OCI-LY1 (cell line): Measurements from ENCODE around the gene ENDOG.

Source experiments
- H2AFZ ChIP-seq: fragments of 200-600 bp; sonication (generic), shearing (Covaris generic); 2 replicates; pipeline ENCODE4 v1.6.0; 2014; ENCODE audit warnings: antibody characterized with exemption, mild to moderate bottlenecking, low read length
- H3F3A ChIP-seq: fragments of 200-600 bp; sonication (generic), shearing (Covaris generic); 2 replicates; pipeline ENCODE4 v1.6.0; 2014; ENCODE audit warnings: mild to moderate bottlenecking, antibody characterized with exemption, low read length, moderate library complexity; ENCODE audit not compliant: insufficient read depth
- H3K27ac ChIP-seq: fragments of 200-600 bp; sonication (generic); 2 replicates; pipeline ENCODE4 v1.5.1; 2014; ENCODE audit warnings: low read length, mixed run types, mild to moderate bottlenecking, low read depth; ENCODE audit not compliant: poor library complexity, severe bottlenecking
- H3K27me3 ChIP-seq: fragments of 200-600 bp; sonication (generic); 2 replicates; pipeline ENCODE4 v1.6.0; 2014; ENCODE audit warnings: antibody characterized with exemption, mild to moderate bottlenecking, low read length, moderate library complexity; ENCODE audit not compliant: insufficient read depth
- H3K36me3 ChIP-seq: fragments of 200-600 bp; sonication (generic); 2 replicates; pipeline ENCODE4 v1.6.1; 2014; ENCODE audit warnings: mild to moderate bottlenecking, antibody characterized with exemption, low read length, moderate library complexity, mixed read lengths; ENCODE audit not compliant: insufficient read depth
- H3K4me1 ChIP-seq: fragments of 200-600 bp; sonication (generic); 2 replicates; pipeline ENCODE4 v1.5.1; 2014; ENCODE audit warnings: mild to moderate bottlenecking, low read length, moderate library complexity; ENCODE audit not compliant: insufficient read depth, severe bottlenecking
- H3K4me2 ChIP-seq: fragments of 200-600 bp; sonication (generic), shearing (Covaris generic); 2 replicates; pipeline ENCODE4 v1.6.1; 2014; ENCODE audit warnings: low read length
- H3K4me3 ChIP-seq: fragments of 200-600 bp; sonication (generic); 2 replicates; pipeline ENCODE4 v1.5.1; 2014; ENCODE audit warnings: low read length, low read depth, mild to moderate bottlenecking, mixed read lengths; ENCODE audit not compliant: poor library complexity, severe bottlenecking
- H3K79me2 ChIP-seq: fragments of 200-600 bp; shearing (Covaris generic); 2 replicates; pipeline ENCODE4 v1.6.1; 2016; ENCODE audit warnings: mixed run types, low read length, mixed read lengths; ENCODE audit not compliant: insufficient read depth
- H3K9ac ChIP-seq: fragments of 200-600 bp; sonication (generic), shearing (Covaris generic); 2 replicates; pipeline ENCODE4 v1.6.1; 2014; ENCODE audit warnings: mild to moderate bottlenecking, low read length, mixed read lengths
- H3K9me2 ChIP-seq: fragments of 200-600 bp; sonication (generic), shearing (Covaris generic); 2 replicates; pipeline ENCODE4 v1.6.1; 2014; ENCODE audit warnings: low read depth, mild to moderate bottlenecking, low read length, mixed read lengths
- H3K9me3 ChIP-seq: fragments of 200-600 bp; shearing (Covaris generic); 2 replicates; pipeline ENCODE4 v1.6.1; 2014; ENCODE audit warnings: low read length, mixed read lengths
- H4K20me1 ChIP-seq: fragments of 200-600 bp; sonication (generic), shearing (Covaris generic); 2 replicates; pipeline ENCODE4 v1.6.0; 2016; ENCODE audit warnings: mild to moderate bottlenecking, low read length; ENCODE audit not compliant: insufficient read depth
- CTCF ChIP-seq: fragments of 200-600 bp; sonication (generic), shearing (Covaris generic); IDR thresholded peaks from 2 replicates; pipeline ENCODE4 v1.5.1; 2017; ENCODE audit warnings: mild to moderate bottlenecking, antibody characterized with exemption, low read length, moderate library complexity, mixed read lengths
- EZH2 ChIP-seq: fragments of 200-600 bp; sonication (generic), shearing (Covaris generic); IDR thresholded peaks from 2 replicates; pipeline ENCODE4 v1.8.0; 2017; ENCODE audit warnings: borderline replicate concordance, mixed run types, mild to moderate bottlenecking, antibody characterized with exemption, low read length, moderate library complexity, mixed read lengths

ENDOG gene

GRCh38 chr9:128771094-128771721 lies 47.1 kb upstream of the ENDOG start:
- Histone ChIP-seq H3K4me3 (peak overlapping the region; percentile 90), H3K4me1 (peaks cover 21% of the 10 kb centered on the region), H3K9me2 (no peaks in the 10 kb centered on the region), H4K20me1 (no peaks in the 10 kb centered on the region), H3K79me2 (no peaks in the 10 kb centered on the region), H3K9ac (peak overlapping the region; percentile 87), H3K36me3 (no peaks in the 10 kb centered on the region), H3K9me3 (peaks cover 3% of the 10 kb centered on the region; the same call in 1 of the 2 replicates), H3K4me2 (peak overlapping the region; percentile 99), H3K27me3 (no peaks in the 10 kb centered on the region), H3F3A (no peaks in the 10 kb centered on the region), H2AFZ (no peak overlapping the region), H3K27ac (peak overlapping the region; percentile 52)
- TF ChIP-seq CTCF (no peak), EZH2 (no peak)

- Histone ChIP-seq H3K9me2 (no peaks in the 10 kb centered on the region), H3K4me3 (peak within 1 kb of the TSS; percentile 90), H3F3A (no peaks in the 10 kb centered on the region), H3K36me3 (no peaks in the 10 kb centered on the region), H2AFZ (peak within 1 kb of the TSS; percentile 87; the same call in 1 of the 2 replicates), H3K4me2 (peak within 1 kb of the TSS; percentile 99), H4K20me1 (no peaks in the 10 kb centered on the region), H3K9me3 (peaks cover 3% of the 10 kb centered on the region; the same call in 1 of the 2 replicates), H3K4me1 (peaks cover 21% of the 10 kb centered on the region), H3K27ac (peak within 1 kb of the TSS; percentile 80), H3K27me3 (no peaks in the 10 kb centered on the region), H3K9ac (peak within 1 kb of the TSS; percentile 87), H3K79me2 (no peaks in the 10 kb centered on the region)
- TF ChIP-seq EZH2 (no peak), CTCF (no peak)
These were observed 46.4 kb upstream of the ENDOG start, which contains the start of gene ZER1 for GRCh38 chr9:128771745-128772519. TSS of gene ZER1 (minus strand) at chr9:128771927. CDS start at chr9:128755565, 16,362 bp downstream.

GRCh38 chr9:128773049-128773448 lies 45.3 kb upstream of the ENDOG start:
- Histone ChIP-seq H3F3A (no peaks in the 10 kb centered on the region), H3K4me3 (no peak overlapping the region), H3K27me3 (no peaks in the 10 kb centered on the region), H4K20me1 (no peaks in the 10 kb centered on the region), H3K9me3 (peaks cover 3% of the 10 kb centered on the region; the same call in 1 of the 2 replicates), H3K4me1 (peaks cover 21% of the 10 kb centered on the region), H3K9me2 (no peaks in the 10 kb centered on the region), H3K79me2 (no peaks in the 10 kb centered on the region), H3K4me2 (no peak overlapping the region), H3K27ac (no peak overlapping the region), H3K36me3 (no peaks in the 10 kb centered on the region), H2AFZ (no peak overlapping the region), H3K9ac (no peak overlapping the region)
- TF ChIP-seq CTCF (no peak), EZH2 (no peak)
